ENCODE measurements around the gene GPRIN1.

GPRIN1 gene

DNA sequence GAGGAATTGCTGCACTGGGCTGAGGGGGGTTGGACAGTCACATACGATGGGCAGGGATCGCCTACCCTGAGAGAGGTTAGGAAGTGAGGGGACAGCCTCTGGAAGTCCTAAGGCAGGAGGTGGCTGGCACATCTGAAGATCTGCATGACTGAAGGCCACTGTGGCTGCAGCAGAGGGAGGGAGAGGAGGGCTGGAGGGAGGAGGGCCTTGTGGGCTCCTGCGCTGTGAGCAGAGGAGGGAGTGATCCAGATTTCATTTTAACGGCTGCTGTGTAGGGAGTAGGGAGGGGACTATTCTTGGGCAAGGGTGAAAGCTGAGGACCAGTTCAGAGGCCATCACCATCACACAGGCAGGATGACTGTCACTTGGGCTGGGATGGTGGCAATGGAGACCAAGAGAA, 27.6 kb upstream of the GPRIN1 start:
- ATAC-seq (replicated peaks) (no peak), DNase-seq (no peak)
- peaks cover 26 to 58% of the 10 kb centered on the region in 2 donors for H3K27me3 Mint-ChIP-seq
- H3K27ac Mint-ChIP-seq, result no peak overlapping the region
- H3K4me3 Mint-ChIP-seq, result no peak overlapping the region
- H3K36me3 Mint-ChIP-seq (ENCODE audit: insufficient read depth), result peaks cover 9% of the 10 kb centered on the region
- H3K4me1 Mint-ChIP-seq (ENCODE audit: low read depth in 2 of 2), result no peaks in the 10 kb centered on the region
- peaks cover 0 to 7% of the 10 kb centered on the region in 2 donors for H3K9me3 Mint-ChIP-seq

DNA sequence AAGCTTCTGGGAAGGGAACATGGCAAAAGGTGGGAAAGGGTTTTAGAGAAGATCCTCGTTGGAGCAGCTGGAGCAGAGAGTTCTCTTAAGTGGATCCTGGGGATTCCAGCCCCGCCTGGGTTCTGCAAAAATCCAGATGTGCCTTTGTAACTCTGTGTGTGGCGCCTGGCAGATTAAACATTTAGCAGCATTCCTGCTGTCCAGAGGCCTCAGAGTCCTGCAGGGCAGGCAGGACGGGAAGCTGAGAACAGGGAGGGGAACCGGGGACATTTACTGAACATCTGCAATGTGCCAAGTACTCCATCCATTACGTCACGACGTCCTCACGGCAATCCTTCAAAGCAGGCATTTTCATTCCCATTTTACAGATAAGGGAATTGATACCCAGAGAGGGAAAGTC, 26.5 kb upstream of the GPRIN1 start:
- Mint-ChIP-seq H3K36me3 (ENCODE audit: insufficient read depth) (peaks cover 9% of the 10 kb centered on the region), H3K27me3 (peaks cover 28 to 69% of the 10 kb centered on the region in 2 donors), H3K9me3 (peaks cover 0 to 7% of the 10 kb centered on the region in 2 donors), H3K4me1 (ENCODE audit: low read depth in 2 of 2) (no peaks in the 10 kb centered on the region), H3K4me3 (no peak overlapping the region), H3K27ac (no peak overlapping the region)
- no peak for DNase-seq
- no peak for ATAC-seq (replicated peaks)

DNA sequence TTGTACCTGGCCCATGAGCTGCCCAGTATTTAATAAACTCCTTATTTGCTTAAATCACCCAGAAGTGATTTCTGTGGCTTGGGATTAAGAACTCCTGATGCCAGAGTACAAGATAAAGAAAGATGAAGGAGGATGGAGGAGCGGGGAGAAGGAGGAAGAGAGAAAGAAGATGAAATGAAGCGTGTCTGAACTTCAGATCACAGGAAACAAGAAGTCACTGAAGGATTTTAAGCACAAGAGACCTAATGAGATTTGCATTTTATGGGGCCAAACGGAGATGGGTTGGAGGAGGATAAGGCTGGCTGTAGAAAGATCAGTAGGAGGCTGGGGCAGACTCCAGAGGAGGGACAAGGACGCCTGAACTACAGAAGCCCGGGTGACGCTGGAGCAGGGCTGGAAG, 23.6 kb upstream of the GPRIN1 start:
- Mint-ChIP-seq H3K4me3 (no peak overlapping the region), H3K9me3 (peaks cover 0 to 7% of the 10 kb centered on the region in 2 donors), H3K27ac (no peak overlapping the region), H3K4me1 (ENCODE audit: low read depth in 2 of 2) (peaks cover 3 to 4% of the 10 kb centered on the region in 2 donors), H3K27me3 (peaks cover 41 to 94% of the 10 kb centered on the region in 2 donors), H3K36me3 (ENCODE audit: insufficient read depth) (peaks cover 9% of the 10 kb centered on the region)
- no peak for ATAC-seq (replicated peaks)
- DNase-seq, result no peak

DNA sequence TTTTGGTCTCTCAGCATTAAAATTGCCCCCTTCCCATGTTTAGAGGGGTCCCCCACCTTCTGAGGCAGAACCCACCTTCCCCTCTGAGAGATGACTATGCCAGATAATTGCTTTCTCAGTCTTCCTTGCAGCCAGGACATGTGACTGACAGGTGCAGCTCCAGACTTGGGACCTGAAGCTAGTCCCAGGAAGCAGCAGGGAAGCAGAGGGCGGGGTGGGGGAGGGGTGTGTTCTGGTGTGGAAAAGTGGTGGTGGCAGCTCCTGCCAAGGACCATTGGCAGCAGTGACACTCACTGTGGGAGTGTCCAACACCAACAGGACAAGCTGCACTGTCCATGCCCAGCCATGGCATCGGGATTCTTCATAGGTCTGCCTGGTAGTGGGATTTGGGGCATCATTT, 22.8 kb upstream of the GPRIN1 start:
- peaks cover 4 to 6% of the 10 kb centered on the region in 2 donors for H3K4me1 Mint-ChIP-seq (ENCODE audit: low read depth in 2 of 2)
- peaks cover 45 to 96% of the 10 kb centered on the region in 2 donors for H3K27me3 Mint-ChIP-seq
- no peak for DNase-seq
- H3K4me3 Mint-ChIP-seq, result no peak overlapping the region
- no peak overlapping the region for H3K27ac Mint-ChIP-seq
- peaks cover 0 to 7% of the 10 kb centered on the region in 2 donors for H3K9me3 Mint-ChIP-seq
- ATAC-seq (replicated peaks), result no peak
- peaks cover 9% of the 10 kb centered on the region for H3K36me3 Mint-ChIP-seq (ENCODE audit: insufficient read depth)

DNA sequence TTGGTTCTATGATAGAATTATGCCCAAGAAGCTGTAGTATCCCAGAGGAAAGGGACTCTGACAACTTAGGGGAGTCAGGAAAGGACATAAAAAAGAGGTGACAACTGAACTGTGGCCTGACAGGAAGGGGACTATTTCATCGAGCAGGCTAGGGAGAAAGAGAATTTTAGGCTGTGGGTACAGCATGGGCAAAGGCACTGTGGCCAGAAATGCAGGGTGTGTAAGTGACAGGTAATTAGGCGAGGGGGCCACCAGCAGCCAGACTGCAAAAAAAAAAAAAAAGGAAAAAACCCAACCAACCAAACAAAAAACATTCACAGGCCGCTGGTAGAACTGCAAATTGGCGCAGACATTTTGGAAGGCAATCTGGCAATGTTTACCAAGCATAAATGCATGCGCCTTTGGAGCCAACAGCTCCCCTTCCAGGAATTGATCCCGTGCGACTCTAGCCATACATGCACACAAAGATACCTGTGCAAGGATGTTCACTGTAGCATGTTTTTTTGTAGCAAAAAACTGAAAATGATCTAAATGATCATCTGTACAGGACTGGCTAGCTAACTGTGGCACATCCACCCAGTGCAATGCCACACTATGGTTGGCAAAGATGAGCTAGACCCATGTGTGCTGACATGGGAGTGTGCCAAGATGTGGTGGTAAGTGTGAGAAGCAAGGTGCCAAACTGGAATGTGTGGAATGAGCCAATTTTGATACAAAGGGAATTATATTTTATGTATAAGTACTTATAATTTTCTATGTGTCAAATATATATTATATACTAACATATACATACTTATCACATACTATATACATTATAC, 21.6 kb upstream of the GPRIN1 start:
- Mint-ChIP-seq H3K27ac (no peak overlapping the region), H3K9me3 (peaks cover 0 to 7% of the 10 kb centered on the region in 2 donors), H3K4me3 (no peak overlapping the region), H3K36me3 (ENCODE audit: insufficient read depth) (peaks cover 9% of the 10 kb centered on the region), H3K4me1 (ENCODE audit: low read depth in 2 of 2) (peaks cover 4 to 6% of the 10 kb centered on the region in 2 donors), H3K27me3 (peaks cover 56 to 96% of the 10 kb centered on the region in 2 donors)
- DNase-seq (no peak), ATAC-seq (replicated peaks) (no peak)

DNA sequence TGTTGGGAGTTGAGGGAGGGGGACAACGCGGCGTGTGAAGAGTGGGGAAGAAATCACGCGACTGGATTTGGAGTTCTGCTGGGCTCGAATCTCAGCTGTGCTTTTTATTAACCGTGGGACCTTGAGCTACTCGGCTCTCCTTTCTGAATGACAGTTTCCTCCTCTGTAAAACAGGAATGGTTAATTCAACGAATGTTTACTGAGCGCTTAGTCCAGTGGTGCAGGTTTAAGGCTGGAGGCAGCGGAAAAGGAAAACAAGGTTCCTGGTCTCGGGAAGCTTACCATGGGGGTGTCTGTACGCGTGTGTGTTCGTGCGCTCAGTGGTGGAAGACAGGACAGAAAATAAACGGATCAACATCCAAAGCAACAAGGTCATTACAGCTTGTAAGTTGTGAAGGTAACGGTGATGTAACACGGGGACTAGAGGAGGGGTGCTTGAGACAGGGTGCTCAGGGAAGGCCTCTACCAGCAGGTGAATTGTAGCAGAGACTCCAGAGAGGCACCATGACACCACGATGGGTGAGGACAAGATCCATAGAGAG, 20.8 kb upstream of the GPRIN1 start:
- Mint-ChIP-seq H3K27me3 (peaks cover 55 to 96% of the 10 kb centered on the region in 2 donors), H3K9me3 (peaks cover 0 to 7% of the 10 kb centered on the region in 2 donors), H3K27ac (no peak overlapping the region), H3K4me1 (ENCODE audit: low read depth in 2 of 2) (peaks cover 4 to 6% of the 10 kb centered on the region in 2 donors), H3K36me3 (ENCODE audit: insufficient read depth) (peaks cover 9% of the 10 kb centered on the region), H3K4me3 (peak overlapping the region in 1 of 2 donors; percentile 25)
- ATAC-seq (replicated peaks), result no peak
- no peak for DNase-seq

DNA sequence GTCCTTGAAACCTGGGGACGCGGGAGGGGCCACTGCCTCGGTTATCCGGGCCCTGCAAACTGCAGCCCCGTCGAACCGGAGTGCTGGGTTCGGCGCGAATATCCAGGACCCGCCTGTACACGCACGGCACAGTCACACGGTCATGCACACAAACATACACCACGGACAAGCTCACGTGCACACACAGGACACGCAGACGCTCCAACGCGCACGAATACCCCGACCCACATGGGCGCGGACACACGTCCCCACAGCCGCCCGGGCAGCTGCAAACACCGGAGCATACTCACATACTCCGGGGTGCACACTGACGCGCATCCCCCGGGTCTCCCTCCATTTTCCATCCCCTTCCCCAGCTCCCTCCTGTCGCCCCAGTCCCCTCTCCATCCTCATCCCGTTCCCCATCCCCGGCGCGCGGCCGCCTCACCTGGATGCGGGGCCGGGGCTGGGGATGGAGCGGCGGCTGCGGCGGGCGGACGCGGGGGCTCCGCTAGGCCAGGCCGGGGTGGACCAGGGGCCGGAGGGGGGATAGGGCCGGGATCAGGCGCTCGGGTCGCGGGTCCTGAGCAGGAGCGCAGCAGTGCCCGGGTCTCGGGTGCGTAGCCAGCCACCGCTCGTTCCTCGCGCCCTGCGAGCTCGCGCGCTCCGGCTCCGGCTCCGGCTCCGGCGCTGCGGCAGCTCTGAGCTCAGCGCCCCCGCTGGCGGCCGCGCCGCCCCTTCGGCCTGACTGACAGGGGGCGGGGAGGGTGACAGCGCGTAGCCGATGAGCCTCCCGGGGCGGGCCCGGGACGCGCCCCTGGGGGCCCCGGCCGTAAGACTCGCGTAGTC, 20.1 kb upstream of the GPRIN1 start, which contains the start of the genes EIF4E1B and SNCB:
Gene EIF4E1B (plus strand): TSS at position 823 of the 828 bp plus-strand sequence. CDS start 12,113 bp downstream, outside the sequence.
Gene SNCB (minus strand): TSS at position 682 of the 828 bp plus-strand sequence. CDS start 880 bp downstream, outside the sequence.
- Mint-ChIP-seq H3K9me3 (peaks cover 0 to 3% of the 10 kb centered on the region in 2 donors), H3K36me3 (ENCODE audit: insufficient read depth) (peaks cover 6% of the 10 kb centered on the region), H3K4me3 (peak within 1 kb of the TSS; percentile 43 to 49), H3K27ac (no peak within 1 kb of the TSS), H3K4me1 (ENCODE audit: low read depth in 2 of 2) (peaks cover 4 to 6% of the 10 kb centered on the region in 2 donors), H3K27me3 (peaks cover 53 to 96% of the 10 kb centered on the region in 2 donors)
- DNase-seq (peak in 2 of 3 experiments; percentile 27 to 41), ATAC-seq (replicated peaks) (peak; percentile 92)

DNA sequence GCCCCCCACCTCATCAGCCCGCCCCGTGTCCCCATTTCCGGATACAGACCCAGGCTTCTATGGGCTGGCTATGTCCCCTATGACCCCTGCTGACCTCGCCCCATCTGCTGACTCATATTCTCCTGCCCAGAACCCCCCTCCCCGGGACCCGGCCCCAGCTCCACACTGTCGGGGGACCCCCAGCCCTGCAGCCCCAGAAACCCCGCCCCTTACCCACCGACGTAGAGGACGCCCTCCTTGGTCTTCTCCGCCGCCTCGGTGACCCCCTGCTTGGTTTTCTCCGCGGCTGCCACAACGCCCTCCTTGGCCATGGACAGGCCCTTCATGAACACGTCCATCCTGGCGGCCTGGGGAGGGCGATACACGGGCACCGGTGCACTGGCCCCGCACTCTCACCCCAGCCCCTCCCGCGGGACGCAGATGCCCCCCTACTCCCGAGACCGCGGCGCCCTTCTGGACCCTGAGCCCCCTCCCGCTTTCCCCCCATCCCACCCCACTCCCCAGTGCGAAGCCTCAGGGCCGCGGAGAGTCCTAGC, 19.4 kb upstream of the GPRIN1 start:
- Mint-ChIP-seq H3K36me3 (ENCODE audit: insufficient read depth) (peaks cover 2% of the 10 kb centered on the region), H3K27me3 (peaks cover 48 to 96% of the 10 kb centered on the region in 2 donors), H3K4me1 (ENCODE audit: low read depth in 2 of 2) (peaks cover 4 to 6% of the 10 kb centered on the region in 2 donors), H3K4me3 (peak overlapping the region; percentile 37 to 49), H3K27ac (no peak overlapping the region), H3K9me3 (no peaks in the 10 kb centered on the region)
- ATAC-seq (replicated peaks), result no peak
- no peak for DNase-seq

DNA sequence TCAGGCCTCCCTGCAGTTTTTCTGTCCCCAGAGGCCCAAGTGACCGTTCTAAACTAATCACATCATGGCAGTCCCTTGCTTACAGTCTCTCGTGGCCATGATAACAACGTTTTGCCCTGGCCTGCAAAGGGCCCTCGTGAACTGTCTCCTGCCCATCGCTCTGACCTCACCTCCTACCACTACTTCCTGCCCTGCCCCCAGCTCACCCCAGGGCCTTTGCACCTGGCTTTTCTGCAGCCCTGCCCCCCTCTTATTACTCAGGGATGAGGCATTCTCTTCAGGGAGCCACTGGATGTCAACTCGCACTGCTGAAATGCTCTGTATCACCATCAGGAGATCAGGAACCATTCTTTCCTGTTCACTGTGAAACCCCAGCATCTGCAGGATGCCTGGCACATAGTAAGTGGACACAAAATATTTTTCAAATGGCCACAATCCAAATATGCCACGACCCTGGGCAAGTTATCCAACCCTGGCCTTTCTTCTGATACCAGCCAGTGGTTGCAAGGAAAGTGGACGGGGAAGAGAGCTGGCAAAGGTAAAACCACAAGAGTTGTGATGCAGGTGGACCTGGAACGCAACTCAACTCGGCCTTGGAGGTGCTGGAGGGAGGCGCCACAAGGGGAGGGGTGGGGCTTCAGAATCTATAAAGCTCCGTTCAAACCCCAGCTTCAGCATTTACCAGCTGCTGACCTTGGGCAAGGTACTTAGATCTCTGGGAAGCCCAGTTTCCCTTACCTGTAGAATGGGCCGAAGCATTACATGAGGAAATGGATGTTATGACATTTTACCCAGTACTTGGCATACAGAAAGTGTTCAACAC, 18.7 kb upstream of the GPRIN1 start:
- H3K4me1 Mint-ChIP-seq (ENCODE audit: low read depth in 2 of 2), result peaks cover 4 to 6% of the 10 kb centered on the region in 2 donors
- no peak overlapping the region for H3K27ac Mint-ChIP-seq

DNA sequence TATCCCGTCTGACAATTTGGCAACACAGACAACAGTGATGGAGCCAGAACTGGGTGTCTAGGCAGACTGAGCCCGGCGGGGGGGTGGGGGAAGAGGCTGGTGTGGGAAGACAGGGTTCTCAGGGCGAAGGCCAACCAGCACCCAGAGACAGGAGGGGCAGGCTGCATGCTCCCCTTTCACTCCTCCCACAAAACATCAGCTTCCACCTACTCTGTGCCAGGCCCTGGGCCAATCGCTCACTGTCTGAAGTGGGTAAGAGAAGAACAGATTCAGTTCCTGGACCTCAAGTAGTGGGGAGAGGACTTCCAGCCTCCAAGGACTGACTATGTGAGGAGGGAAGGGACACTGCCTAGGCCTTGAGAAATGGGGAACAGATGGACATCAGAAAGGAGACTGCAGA, 17.6 kb upstream of the GPRIN1 start:
- H3K27ac Mint-ChIP-seq, result no peak overlapping the region
- DNase-seq (no peak), ATAC-seq (replicated peaks) (no peak)
- H3K36me3 Mint-ChIP-seq (ENCODE audit: insufficient read depth), result no peaks in the 10 kb centered on the region
- H3K4me3 Mint-ChIP-seq, result no peak overlapping the region
- H3K27me3 Mint-ChIP-seq, result peaks cover 39 to 86% of the 10 kb centered on the region in 2 donors
- no peaks in the 10 kb centered on the region for H3K9me3 Mint-ChIP-seq
- peaks cover 4 to 6% of the 10 kb centered on the region in 2 donors for H3K4me1 Mint-ChIP-seq (ENCODE audit: low read depth in 2 of 2)

More for the DNA sequence above, 18.7 kb upstream of the GPRIN1 start:
- H3K4me3 Mint-ChIP-seq, result peak overlapping the region in 1 of 2 donors; percentile 37
- ATAC-seq (replicated peaks) (no peak), DNase-seq (no peak)
- peaks cover 41 to 94% of the 10 kb centered on the region in 2 donors for H3K27me3 Mint-ChIP-seq
- H3K36me3 Mint-ChIP-seq (ENCODE audit: insufficient read depth), result peaks cover 2% of the 10 kb centered on the region
- no peaks in the 10 kb centered on the region for H3K9me3 Mint-ChIP-seq

DNA sequence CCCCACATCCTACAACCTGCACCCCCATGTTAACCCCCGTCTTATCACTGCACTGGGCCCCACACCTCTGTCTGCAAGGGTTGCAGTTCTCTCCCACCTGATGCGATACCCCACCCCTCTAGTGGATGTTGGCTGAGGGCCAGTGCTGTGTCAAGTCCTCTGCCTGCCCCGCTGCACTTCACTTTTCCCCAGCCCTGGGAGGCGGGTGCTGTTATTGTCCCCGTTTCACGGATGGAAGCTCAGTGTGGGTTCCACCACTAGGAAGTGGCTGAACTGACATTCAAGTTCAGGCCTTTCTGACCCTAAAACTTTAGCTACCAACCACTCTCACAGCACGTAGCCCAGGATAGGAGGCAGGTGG, 16.9 kb upstream of the GPRIN1 start:
- Mint-ChIP-seq H3K4me1 (ENCODE audit: low read depth in 2 of 2) (peaks cover 4 to 6% of the 10 kb centered on the region in 2 donors), H3K36me3 (ENCODE audit: insufficient read depth) (no peaks in the 10 kb centered on the region), H3K27me3 (peaks cover 44 to 86% of the 10 kb centered on the region in 2 donors), H3K4me3 (no peak overlapping the region), H3K9me3 (no peaks in the 10 kb centered on the region), H3K27ac (no peak overlapping the region)
- ATAC-seq (replicated peaks) (no peak), DNase-seq (no peak)

Data from effector memory CD8-positive, alpha-beta T cell (primary cell).